ENCODE data around the gene ANGPTL7.

ANGPTL7 gene

GRCh38 chr1:11207898-11208611 is 18.9 kb downstream of the ANGPTL7 start:
- DNase-seq: no peak

GRCh38 chr1:11211461-11211860 is 22.3 kb downstream of the ANGPTL7 start:
- no peak for DNase-seq

- no peak for DNase-seq
Observed at GRCh38 chr1:11211925-11212587, 22.9 kb downstream of the ANGPTL7 start.

DNA sequence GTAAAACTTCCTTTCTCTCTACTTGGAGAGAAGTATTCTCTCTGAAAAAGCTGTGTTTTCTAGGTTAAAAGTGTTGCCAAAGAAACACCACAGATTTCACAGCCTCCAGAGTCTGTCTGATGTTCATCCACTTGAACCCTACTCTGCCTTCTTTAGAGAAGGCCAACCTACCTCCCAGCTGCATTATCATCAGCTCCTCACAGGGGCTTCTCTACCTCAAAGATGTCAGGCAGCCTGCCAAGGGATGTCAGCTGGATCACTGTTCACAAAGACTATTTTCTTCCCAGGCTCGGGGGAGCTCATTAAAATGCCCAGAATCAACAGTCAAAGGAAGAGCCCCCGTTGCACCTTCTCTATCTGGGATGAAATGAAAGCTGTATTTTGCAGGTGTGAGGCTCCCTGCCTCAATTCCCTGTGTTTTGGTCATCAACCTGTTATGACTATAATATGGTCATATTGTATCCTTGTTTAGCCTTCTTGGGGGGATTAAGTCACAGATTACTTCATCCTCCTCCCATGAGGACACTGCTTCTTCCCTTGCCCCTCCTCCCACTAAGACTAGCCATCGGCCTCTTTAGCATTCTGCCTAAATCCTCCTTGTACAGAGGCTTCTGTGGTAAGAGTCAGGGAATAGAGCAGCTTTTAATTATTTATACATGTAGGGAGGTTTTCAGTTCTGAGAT is 25.7 kb downstream of the ANGPTL7 start:
- DNase-seq: no peak

- no peak for DNase-seq
Observed at GRCh38 chr1:11215381-11216005, 26.3 kb downstream of the ANGPTL7 start.

DNA sequence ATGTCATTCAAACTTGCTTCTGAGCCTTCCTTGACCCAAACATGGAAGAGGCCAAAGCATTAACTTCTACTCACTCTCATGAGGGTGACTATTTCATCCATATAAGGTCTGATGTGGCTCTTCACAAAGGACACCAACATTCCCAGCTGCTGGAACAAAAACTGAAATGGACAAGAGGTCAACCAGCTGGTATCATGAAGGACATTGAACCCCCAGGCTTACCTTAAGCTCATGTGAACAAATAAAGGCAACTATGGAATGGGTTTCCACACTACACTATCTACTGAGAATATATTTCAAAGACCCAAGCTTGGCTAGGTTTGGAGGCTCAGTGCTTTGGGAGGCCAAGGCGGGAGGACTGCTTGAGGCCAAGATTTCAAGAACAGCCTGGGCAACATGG is 26.9 kb downstream of the ANGPTL7 start:
- no peak for DNase-seq

GRCh38 chr1:11227106-11228077 is 38.2 kb downstream of the ANGPTL7 start:
- no peak for DNase-seq

DNA sequence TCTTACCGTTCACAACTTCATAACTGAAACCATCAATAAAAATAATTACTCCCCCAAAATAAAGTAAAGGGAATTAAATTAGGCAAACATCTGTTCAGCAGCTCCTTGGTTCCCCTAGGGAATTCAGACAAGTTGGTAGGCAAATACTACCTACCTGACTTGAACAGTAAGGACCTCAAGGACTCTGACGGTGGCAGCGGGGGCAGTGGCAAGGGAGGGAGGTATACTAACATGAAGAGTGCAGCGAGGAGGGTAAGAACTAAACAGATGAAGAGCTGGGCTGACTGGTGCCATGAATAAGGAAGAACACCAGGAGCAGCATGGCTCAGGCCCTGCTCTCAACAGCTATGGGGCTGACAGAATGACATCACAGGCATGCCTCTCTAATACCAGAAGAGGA is 40.0 kb downstream of the ANGPTL7 start:
- no peak for DNase-seq

DNA sequence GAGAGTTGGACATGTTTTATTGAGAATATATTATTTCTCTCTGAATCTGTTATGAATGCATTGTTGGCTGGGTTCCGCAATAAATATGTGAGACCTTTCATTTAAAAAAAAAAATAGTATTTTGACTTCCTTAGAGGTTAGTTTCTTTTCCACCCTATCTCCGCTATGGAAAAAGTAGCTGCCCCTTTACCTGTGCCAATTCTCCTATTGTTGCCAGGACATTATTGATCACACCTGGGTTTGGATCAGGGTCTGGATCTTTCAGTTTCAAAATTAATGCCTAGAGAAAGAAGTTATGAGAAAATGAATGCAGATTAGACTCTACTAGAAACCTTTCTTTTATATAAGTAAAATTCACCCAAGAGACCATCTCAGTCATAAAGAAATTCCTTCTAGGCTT is 44.1 kb downstream of the ANGPTL7 start:
- DNase-seq: no peak

GRCh38 chr1:11237356-11237755 is 48.2 kb downstream of the ANGPTL7 start:
- DNase-seq: no peak

DNA sequence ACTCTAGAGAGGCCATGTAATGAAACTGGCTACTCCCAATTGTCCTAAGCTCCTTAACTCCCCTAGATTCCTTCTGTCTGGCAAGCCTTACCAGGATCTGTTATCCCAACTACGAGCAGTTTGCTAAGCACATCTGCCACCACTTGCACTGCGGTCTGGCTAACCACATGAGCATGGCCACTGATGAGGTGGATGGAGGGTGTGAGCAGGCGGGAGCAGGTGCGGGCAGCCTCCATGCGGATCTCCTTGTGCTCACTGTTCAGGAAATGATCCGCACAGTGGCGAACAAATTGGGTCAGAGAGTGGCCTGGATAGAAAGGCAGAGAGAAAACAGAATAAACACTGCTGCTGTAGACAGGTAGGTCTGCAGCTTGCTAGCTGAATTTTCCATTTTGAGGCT is 49.2 kb downstream of the ANGPTL7 start:
- no peak for DNase-seq

GRCh38 chr1:11245248-11245647 is 56.1 kb downstream of the ANGPTL7 start:
- no peak for DNase-seq

All from CD4-positive, alpha-beta T cell treated with Interleukin-1 beta for 1 hour (primary cell).